ENCODE results near the gene SERPINA9.

Gene SERPINA9

GRCh38 chr14:94427016-94427613 lies 48.9 kb downstream of the SERPINA9 start:
- Histone ChIP-seq H3K27ac (ENCODE audit: low read length) (no peak overlapping the region), H3K4me3 (ENCODE audit: low read depth in 1 of 2, low read length in 2 of 2) (no peak overlapping the region), H3K79me2 (ENCODE audit: insufficient read depth, low read length) (no peaks in the 10 kb centered on the region), H3K9ac (ENCODE audit: low read depth, low read length) (no peak overlapping the region), H2AFZ (ENCODE audit: low read depth, low read length) (no peak overlapping the region), H3K4me1 (ENCODE audit: insufficient read depth, low read length) (no peaks in the 10 kb centered on the region), H3K9me3 (ENCODE audit: insufficient read depth, low read length, severe bottlenecking) (no peaks in the 10 kb centered on the region), H3K27me3 (ENCODE audit: insufficient read depth, low read length, poor library complexity) (no peaks in the 10 kb centered on the region), H3K36me3 (ENCODE audit: insufficient read depth, low read length) (no peaks in the 10 kb centered on the region), H3K4me2 (ENCODE audit: insufficient read depth, low read length) (no peak overlapping the region), H4K20me1 (ENCODE audit: insufficient read depth, low read length) (no peaks in the 10 kb centered on the region)
- no peak for TF ChIP-seq CTCF (IDR thresholded peaks at IDR 0.05; ENCODE audit: borderline replicate concordance, extremely low read depth, low read length, poor library complexity, severe bottlenecking)
- no peak for TF ChIP-seq EZH2 (IDR thresholded peaks at IDR 0.05; ENCODE audit: borderline replicate concordance, low read depth, low read length, severe bottlenecking)
- DNase-seq = no peak
- no peak for ATAC-seq (ENCODE audit: insufficient read depth, low read depth)

- Histone ChIP-seq H4K20me1 (ENCODE audit: insufficient read depth, low read length) (no peaks in the 10 kb centered on the region), H3K4me2 (ENCODE audit: insufficient read depth, low read length) (no peak overlapping the region), H3K4me1 (ENCODE audit: insufficient read depth, low read length) (no peaks in the 10 kb centered on the region), H3K9ac (ENCODE audit: low read depth, low read length) (no peak overlapping the region), H3K27ac (ENCODE audit: low read length) (no peak overlapping the region), H2AFZ (ENCODE audit: low read depth, low read length) (no peak overlapping the region), H3K27me3 (ENCODE audit: insufficient read depth, low read length, poor library complexity) (no peaks in the 10 kb centered on the region), H3K9me3 (ENCODE audit: insufficient read depth, low read length, severe bottlenecking) (no peaks in the 10 kb centered on the region), H3K4me3 (ENCODE audit: low read depth in 1 of 2, low read length in 2 of 2) (no peak overlapping the region), H3K36me3 (ENCODE audit: insufficient read depth, low read length) (no peaks in the 10 kb centered on the region), H3K79me2 (ENCODE audit: insufficient read depth, low read length) (no peaks in the 10 kb centered on the region)
- ATAC-seq (ENCODE audit: insufficient read depth, low read depth) (no peak), DNase-seq (no peak)
- TF ChIP-seq CTCF (IDR thresholded peaks at IDR 0.05; ENCODE audit: borderline replicate concordance, extremely low read depth, low read length, poor library complexity, severe bottlenecking) (no peak), EZH2 (IDR thresholded peaks at IDR 0.05; ENCODE audit: borderline replicate concordance, low read depth, low read length, severe bottlenecking) (no peak)
These were observed 49.5 kb downstream of the SERPINA9 start for GRCh38 chr14:94426526-94426925.

GRCh38 chr14:94424371-94424770 lies 51.6 kb downstream of the SERPINA9 start:
- Histone ChIP-seq H4K20me1 (ENCODE audit: insufficient read depth, low read length) (no peaks in the 10 kb centered on the region), H3K9ac (ENCODE audit: low read depth, low read length) (no peak overlapping the region), H3K27ac (ENCODE audit: low read length) (no peak overlapping the region), H3K4me2 (ENCODE audit: insufficient read depth, low read length) (no peak overlapping the region), H3K27me3 (ENCODE audit: insufficient read depth, low read length, poor library complexity) (peaks cover 2% of the 10 kb centered on the region), H3K79me2 (ENCODE audit: insufficient read depth, low read length) (no peaks in the 10 kb centered on the region), H3K9me3 (ENCODE audit: insufficient read depth, low read length, severe bottlenecking) (no peaks in the 10 kb centered on the region), H3K36me3 (ENCODE audit: insufficient read depth, low read length) (no peaks in the 10 kb centered on the region), H2AFZ (ENCODE audit: low read depth, low read length) (no peak overlapping the region), H3K4me1 (ENCODE audit: insufficient read depth, low read length) (no peaks in the 10 kb centered on the region), H3K4me3 (ENCODE audit: low read depth in 1 of 2, low read length in 2 of 2) (no peak overlapping the region)
- ATAC-seq (ENCODE audit: insufficient read depth, low read depth) = no peak
- TF ChIP-seq CTCF (IDR thresholded peaks at IDR 0.05; ENCODE audit: borderline replicate concordance, extremely low read depth, low read length, poor library complexity, severe bottlenecking) (no peak), EZH2 (IDR thresholded peaks at IDR 0.05; ENCODE audit: borderline replicate concordance, low read depth, low read length, severe bottlenecking) (no peak)
- no peak for DNase-seq
